ENCODE data around the gene HOXD1. TPM values are rescaled to one million over a fixed set of nuclear protein-coding genes. Genes with fewer than 3 reads are reported as not detected.

The HOXD1 gene
- polyA plus RNA-seq, 1 of the 3 experiments (the other 2 are of a cell fraction), result not detected

Small RNAs within 50 kb of the gene (small RNA-seq; reads per million reads assigned to genes)
- gene MIR10B, result 305 to 9,750 (median 5,537) reads per million in 7 experiments

Other genes starting within 250 kb of the HOXD1 start
- gene LNPK, start 186.4 kb upstream of the HOXD1 start, polyA plus RNA-seq (2012; rRNA removed), result 5.0 and 6.4 TPM in 2 replicates
- gene EVX2, start 104.7 kb upstream of the HOXD1 start, polyA plus RNA-seq (2012; rRNA removed), result not detected in 2 replicates
- not detected in 2 replicates for gene HOXD13, start 95.9 kb upstream of the HOXD1 start, polyA plus RNA-seq (2012; rRNA removed)
- gene HOXD12, start 88.9 kb upstream of the HOXD1 start, polyA plus RNA-seq (2012; rRNA removed), result not detected in 2 replicates
- gene HOXD11, start 81.4 kb upstream of the HOXD1 start, polyA plus RNA-seq (2012; rRNA removed), result not detected in 2 replicates
- 0.03 and 0.10 TPM in 2 replicates for gene HOXD10, start 71.9 kb upstream of the HOXD1 start, polyA plus RNA-seq (2012; rRNA removed)
- 3.6 and 4.8 TPM in 2 replicates for gene HOXD9, start 65.9 kb upstream of the HOXD1 start, polyA plus RNA-seq (2012; rRNA removed)
- 6.4 and 8.2 TPM in 2 replicates for gene HOXD8, start 59.0 kb upstream of the HOXD1 start, polyA plus RNA-seq (2012; rRNA removed)
- gene HOXD4, start 37.1 kb upstream of the HOXD1 start, polyA plus RNA-seq (2012; rRNA removed), result 1.0 and 1.6 TPM in 2 replicates
- gene HOXD3, start 31.4 kb upstream of the HOXD1 start, polyA plus RNA-seq (2012; rRNA removed), result 0.80 and 0.81 TPM in 2 replicates
- 44.4 and 61.9 TPM in 2 replicates for gene MTX2, start 80.8 kb downstream of the HOXD1 start, polyA plus RNA-seq (2012; rRNA removed)

Measured in SK-N-SH (cell line).